H54 (cell line): Measurements from ENCODE around the gene HDAC10.

Experiments used
- DNase-seq: peaks from one replicate; pipeline ENCODE4 v3.0.0; 2011; ENCODE audit warnings: low spot score, mixed read lengths; ENCODE audit not compliant: insufficient read length
- FAIRE-seq: peaks from 3 replicates; lab custom pipeline; 2011; peaks lifted over from hg19 to GRCh38; lab: Jason Lieb, UNC
- POLR2A ChIP-seq: IDR thresholded peaks from 2 replicates; pipeline ENCODE4 v1.6.1; 2011; ENCODE audit warnings: low read depth, mild to moderate bottlenecking, low read length

HDAC10 gene

DNA sequence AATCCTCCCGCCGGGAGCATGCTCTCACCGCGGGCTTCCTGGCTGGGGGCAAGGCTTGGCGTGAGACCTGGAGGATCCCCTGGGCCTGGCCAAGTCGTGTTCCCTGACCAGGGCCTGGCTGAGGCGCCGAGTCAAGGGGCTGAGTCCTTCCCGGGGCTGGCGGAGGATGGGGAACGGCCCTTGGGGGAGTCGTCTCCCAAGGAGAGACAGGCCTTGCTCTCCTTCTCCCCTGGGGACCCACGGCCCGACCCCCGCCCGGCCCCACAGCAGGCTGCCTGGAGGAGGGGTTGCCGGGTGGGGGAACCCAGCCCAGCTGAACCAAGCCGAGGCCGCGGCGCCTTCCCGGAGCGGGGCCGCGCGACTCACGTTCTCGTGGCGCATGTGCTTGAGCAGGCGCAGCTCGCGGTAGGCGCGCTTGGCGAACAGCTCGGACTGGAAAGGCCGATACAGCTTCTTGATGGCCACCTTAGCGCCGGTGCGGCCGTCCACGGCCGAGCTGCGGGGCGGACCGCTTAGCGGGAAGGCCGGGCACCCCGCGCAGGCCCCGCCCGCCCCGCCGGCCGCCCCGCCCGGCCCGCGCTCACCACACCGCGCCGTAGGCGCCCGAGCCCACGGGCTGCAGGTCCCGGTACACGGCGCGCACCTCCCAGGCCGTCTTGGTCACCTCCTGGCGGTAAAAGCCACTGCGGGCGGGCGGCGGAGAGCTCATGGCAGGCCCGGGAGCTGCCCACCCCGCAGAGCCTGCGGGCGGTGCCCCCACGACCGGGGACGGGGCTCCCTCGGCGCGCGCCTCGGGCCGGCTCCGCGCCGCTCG, 9.9 kb upstream of the HDAC10 start:
- FAIRE-seq (no peak), DNase-seq (no peak)
- TF ChIP-seq POLR2A: no peak

DNA sequence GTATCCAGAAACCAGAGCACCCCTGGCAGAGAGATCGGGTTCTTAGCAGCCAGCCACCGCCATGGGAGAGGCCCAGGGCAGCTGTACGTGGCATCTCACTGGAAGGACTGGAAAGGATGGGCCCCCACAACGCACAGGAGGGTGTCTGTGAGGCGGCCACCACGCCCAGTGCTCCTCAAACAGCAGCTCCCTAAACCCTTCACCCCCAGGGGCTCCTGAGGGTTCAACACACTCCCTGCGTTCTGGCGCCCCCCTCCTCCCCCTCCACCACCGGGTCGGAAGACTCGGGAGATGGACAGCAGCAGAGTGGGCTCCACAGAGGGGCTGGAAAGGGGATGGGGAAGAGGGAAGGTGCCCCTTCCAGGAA, 9.4 kb upstream of the HDAC10 start:
- DNase-seq (no peak), FAIRE-seq (no peak)
- TF ChIP-seq POLR2A: no peak

DNA sequence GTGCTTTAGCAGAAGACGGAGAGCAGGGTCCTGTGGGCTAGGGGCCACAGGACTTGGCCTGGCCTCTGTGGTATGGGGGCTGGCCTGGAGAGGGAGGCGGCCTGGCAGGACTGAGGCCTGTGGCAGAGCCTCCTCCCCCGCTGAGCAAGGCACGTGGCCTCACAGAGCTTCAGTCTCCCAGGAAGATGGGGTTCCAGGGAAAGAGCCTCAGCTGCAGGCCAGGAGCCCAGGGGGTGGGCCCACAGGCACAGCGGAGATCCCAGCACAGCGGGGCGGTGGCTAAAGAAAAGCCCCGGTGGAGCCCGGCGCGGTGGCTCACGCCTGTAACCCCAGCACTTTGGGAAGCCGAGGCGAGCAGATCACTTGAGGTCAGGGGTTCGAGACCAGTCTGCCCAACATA, 8.2 kb upstream of the HDAC10 start:
- no peak for TF ChIP-seq POLR2A
- no peak for FAIRE-seq

DNA sequence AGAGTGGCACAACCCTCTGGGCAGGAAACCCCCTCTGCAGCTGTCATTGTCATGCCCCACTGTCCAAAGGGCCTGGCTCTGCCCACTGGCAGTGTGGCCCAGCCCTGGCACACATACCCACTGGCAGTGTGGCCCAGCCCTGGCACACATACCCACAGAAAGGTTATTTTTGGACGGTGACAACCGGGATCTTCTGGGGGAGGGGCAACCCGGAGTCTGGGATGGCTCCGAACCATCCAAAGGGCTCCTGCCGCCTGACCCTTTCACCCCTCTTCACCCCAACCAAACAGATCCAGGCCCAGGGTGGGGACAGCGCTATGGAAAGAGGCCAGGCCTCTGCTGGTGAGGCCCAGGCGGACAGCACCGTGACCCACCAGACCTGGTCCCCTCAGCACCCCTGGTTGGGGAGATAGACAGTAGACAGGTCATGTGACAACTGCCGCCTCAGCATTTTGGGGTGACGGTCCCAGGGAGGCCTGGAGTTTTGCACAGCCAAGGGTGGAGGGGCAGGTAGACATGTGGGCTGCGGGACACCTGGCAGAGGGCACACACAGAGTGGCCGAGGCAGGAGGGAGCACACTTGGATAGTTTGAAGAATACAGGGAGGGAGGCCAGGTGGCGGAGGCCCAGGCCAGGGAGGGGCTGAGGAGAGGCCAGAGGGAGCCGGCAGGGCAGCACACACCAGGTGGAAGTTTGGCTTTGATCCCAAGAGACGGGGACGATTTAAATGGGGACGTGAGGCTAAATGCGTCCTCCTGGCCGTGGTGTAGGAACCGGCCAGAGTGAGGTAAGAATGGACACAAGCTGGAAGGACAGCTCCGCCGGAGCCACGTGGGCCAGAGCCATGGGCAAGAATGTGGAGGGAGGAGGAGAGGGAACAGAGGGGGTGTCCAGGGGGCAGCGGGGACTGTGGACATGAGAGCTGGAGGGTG, 7.6 kb upstream of the HDAC10 start:
- no peak for TF ChIP-seq POLR2A
- FAIRE-seq: no peak
- DNase-seq: no peak

More for the DNA sequence above, 8.2 kb upstream of the HDAC10 start:
- DNase-seq: no peak

DNA sequence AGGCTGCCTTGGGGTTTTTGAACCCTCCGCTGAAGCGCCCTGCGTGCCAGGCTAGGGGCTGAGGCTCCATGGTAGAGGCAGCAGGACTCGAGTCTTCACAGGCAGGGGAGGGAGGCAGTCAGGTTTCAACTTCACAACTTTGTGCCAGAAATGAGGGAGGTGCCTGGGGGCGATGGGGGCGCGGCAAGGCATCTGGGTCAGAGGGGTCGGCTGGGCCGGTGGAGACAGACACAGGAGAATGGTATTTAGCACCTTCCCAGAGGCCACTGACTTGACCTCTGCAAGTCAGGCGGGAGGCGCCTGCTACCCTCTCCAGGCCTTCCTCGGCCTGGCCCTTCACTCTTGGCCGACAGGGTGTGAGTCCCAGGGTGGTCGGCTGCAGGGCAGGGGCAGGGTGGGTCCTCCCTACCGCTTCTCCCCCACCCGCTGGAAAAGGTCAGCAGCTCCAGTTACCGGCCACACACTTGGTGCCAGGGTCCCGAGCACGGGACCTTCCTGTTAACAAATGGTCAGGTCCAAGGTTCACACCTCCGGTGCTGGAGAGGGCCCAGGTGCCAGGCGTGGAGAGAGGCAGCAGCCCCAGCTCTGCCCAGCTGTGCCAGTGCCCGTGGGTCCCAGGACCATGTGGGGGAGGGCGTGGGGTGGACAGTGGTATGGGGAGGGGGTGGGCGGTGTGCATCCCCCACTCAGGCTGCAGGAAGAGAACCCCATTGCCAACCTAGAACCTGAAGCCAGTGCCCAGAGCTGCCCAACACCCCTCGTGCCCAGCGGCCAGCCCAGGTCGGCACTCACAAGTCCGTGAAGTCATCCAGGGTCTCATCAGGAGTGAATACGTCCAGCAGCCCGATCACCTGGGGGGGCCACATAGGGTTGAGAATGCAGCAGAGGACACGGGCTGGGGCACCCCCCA, 6.6 kb upstream of the HDAC10 start:
- TF ChIP-seq POLR2A: no peak
- FAIRE-seq: no peak
- DNase-seq: no peak

DNA sequence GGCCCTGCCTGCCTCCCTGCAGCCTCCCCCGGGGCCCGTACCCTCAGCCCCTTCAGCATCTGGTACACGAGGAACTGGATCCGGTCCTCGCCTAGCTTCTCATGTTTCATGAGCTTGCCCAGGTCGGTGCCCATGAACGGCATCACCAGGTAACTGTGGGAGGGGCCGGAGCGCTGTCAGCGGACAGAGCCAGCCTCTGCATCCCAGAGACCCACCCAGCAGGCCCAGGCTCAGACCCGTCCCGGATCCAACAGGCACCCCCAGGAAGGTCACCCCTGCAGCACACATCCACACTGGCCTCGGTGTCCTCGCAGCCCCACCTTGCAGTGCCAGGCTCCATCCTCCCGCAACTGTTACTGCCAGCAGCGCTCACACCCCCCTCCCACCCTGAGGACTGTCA, 6.0 kb upstream of the HDAC10 start:
- TF ChIP-seq POLR2A: no peak
- no peak for FAIRE-seq
- no peak for DNase-seq

DNA sequence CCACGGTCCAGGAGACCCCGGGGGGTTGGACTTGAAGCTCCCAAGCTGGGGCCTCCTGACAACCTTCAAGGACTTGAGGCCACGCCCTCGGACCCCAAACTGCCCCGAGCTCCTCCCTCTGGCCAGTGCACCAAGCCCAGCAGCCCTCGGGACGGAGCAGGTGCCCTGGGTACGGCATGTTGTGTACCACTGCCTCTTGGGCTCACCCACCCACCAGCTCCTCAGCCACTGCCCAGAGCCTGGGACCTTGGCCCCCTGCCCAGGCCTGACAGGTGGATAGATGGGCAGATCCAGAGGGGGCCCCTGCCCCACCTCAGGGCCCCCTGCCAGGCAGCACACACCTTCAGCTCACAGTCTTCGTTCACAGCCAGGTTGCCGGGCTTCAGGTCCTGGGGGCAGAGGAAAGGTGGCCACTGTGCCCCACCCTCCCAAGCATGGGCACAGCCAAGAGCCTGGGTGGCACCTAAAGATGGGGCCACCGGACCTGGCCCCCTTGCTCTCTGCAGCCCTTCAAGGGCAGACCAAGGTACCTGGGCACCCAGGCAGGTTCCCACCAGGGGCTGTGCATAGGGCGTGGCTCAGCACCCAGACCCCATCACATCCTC, 5.3 kb upstream of the HDAC10 start:
- TF ChIP-seq POLR2A: no peak
- FAIRE-seq: no peak

DNA sequence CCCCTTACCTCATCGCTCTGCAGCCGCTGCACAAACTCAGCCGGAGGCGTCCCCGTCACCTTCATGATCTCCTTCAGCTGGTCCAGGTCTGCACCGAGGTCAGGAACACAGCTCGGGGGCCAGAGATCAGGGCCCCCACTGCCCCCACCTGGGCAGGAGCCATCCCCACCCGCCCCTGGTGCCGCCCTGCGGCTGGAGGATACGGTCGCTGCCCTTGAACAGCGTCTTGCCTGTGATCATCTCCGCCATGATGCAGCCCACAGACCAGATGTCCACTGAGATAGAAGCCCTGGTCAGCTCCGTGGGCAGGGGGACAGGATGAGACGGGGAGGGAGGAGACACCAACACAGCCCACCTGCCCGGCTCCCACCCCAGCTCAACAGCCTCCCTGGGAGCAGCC, 4.5 kb upstream of the HDAC10 start:
- TF ChIP-seq POLR2A: no peak
- DNase-seq: no peak
- no peak for FAIRE-seq

More for the DNA sequence above, 5.3 kb upstream of the HDAC10 start:
- DNase-seq: no peak

DNA sequence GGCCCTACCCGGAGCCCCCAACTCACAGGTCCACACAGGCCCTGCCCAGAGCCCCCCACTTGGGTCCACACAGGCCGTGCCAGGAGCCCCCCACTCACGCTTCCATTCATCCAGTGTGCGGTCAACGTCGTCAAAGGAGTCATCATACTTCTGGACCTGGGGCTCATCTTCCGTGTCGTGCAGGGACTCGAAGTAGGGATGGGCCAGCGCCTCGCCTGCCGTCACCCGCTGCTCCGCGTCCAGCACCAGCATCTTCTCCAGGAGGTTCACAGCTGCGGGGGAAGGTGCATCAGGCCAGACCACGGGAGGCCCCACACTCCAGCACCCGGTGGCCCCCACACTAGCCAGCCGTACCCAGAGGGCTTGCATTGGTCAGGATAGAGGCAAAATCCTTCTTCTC, 4.0 kb upstream of the HDAC10 start:
- no peak for TF ChIP-seq POLR2A
- no peak for DNase-seq
- FAIRE-seq: no peak

DNA sequence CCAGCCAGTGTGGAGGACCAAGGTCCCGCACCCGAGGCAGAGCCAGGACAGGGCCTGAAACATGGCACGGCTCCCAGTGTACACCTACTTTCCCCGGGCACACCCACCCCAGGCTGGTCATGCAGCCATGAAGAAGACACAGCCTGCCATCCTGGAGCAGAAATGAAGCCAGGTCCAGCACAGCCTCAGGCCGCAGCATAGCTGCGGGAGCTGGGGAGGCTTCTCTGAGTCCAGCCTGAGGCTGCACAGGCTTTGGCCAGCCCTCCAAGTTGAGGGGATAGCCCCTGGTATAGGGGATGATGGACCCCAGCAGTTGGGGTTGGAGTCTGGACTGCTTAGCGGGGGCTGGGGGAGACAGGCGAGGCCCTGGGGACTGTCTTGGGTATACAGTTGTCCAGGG, 2.9 kb upstream of the HDAC10 start:
- no peak for DNase-seq
- no peak for TF ChIP-seq POLR2A
- no peak for FAIRE-seq

DNA sequence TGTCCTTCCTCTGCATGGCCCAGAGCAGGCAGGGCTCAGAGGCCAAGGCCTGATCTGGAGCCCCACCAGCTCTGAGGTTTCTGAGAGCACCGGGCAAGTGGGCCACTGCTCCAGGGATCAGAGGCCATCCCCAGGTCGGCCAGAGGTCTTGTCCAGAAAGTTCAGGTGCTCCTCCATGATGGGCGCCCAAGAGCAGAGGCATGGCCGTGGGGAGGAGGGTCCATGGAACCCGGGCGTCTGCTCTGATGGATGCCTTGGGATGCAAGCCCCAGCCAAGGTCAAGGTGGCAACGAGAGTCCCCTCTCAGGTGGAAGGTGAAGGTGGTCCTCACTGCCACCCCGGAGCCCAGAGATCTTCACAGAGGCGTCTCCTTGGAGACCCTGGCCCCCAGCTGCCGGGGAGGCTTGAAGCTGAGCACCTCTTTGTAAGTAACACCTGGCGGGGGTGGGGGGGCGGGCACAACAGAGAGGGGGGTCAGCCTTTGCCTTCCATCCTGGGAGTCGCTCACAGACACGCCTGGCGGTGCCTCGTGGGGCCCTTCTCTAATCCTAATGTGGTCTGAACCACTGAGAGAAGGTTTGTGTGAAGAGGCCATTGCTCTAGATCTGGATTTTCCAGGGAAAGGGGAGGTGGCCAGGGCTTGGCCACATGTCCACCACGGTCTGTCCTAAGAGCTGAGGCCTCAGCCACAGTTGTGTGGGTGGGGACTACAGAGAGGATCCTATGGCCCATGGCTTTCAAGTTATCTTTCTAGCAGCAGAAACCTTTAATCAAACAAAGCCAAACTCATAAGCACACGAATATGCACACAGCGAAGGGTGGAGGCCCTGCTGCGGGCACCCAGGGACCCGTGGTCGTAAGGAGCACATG, 2.2 kb upstream of the HDAC10 start:
- no peak for DNase-seq
- no peak for FAIRE-seq
- no peak for TF ChIP-seq POLR2A
